ENCODE data around the gene TCERG1L.

DNA sequence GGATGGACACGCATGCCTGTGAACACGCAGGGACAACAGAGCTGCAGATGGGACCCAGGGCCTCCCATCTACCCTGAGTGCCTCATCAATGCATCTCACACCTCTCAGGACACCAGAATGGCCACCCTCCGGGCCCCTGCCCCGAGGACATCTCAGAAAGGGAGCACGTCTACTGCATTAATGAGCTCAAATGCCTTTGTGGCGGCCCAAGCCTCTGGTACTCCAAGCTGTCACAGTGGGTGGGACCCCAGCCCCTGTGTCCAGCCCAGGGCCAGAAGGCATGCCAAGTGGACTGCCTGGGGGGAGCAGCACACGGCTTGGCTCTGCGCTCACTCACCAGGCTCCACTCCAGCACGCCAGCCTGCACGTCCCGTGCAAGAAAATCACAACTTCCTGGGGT is 52.0 kb downstream of the TCERG1L start:
- TF ChIP-seq, protein P1, sequence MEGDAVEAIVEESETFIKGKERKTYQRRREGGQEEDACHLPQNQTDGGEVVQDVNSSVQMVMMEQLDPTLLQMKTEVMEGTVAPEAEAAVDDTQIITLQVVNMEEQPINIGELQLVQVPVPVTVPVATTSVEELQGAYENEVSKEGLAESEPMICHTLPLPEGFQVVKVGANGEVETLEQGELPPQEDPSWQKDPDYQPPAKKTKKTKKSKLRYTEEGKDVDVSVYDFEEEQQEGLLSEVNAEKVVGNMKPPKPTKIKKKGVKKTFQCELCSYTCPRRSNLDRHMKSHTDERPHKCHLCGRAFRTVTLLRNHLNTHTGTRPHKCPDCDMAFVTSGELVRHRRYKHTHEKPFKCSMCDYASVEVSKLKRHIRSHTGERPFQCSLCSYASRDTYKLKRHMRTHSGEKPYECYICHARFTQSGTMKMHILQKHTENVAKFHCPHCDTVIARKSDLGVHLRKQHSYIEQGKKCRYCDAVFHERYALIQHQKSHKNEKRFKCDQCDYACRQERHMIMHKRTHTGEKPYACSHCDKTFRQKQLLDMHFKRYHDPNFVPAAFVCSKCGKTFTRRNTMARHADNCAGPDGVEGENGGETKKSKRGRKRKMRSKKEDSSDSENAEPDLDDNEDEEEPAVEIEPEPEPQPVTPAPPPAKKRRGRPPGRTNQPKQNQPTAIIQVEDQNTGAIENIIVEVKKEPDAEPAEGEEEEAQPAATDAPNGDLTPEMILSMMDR (IDR thresholded peaks at IDR 0.05): no peak
- TF ChIP-seq POLR2A (IDR thresholded peaks at IDR 0.05): no peak

Data from stomach (tissue), 4 donors.